H1 (cell line): ENCODE results near the gene TCP11. TPM values are rescaled to one million over a fixed set of nuclear protein-coding genes. Genes with fewer than 3 reads are reported as not detected.

Source experiments
- CBX8 ChIP-seq: fragments of 300-800, 300-1000 bp; sonication (generic); IDR thresholded peaks from 2 replicates; pipeline ENCODE4 v1.7.1; 2016; ENCODE audit warnings: low read depth, low read length, borderline replicate concordance
- EZH2 ChIP-seq: fragments of 200-600 bp; sonication (generic); IDR thresholded peaks from 2 replicates; pipeline ENCODE4 v1.7.1; 2012; ENCODE audit warnings: low read depth, mild to moderate bottlenecking, moderate library complexity, low read length, inconsistent platforms; ENCODE audit not compliant: severe bottlenecking
- HDAC6 ChIP-seq: IDR thresholded peaks from one replicate; pipeline ENCODE4 v1.7.1; 2012; ENCODE audit warnings: low read depth, mild to moderate bottlenecking, inconsistent platforms, low read length, moderate library complexity
- KDM5A ChIP-seq: fragments of 200-600 bp; IDR thresholded peaks from 2 replicates; pipeline ENCODE4 v1.7.1; 2012; ENCODE audit warnings: mild to moderate bottlenecking, low read length, inconsistent platforms, mixed read lengths
- PHF8 ChIP-seq: fragments of 200-600 bp; sonication (generic); conservative IDR thresholded peaks from 2 replicates; pipeline ENCODE4 v1.7.1; 2012; ENCODE audit warnings: low read depth, mild to moderate bottlenecking, inconsistent platforms, low read length, moderate library complexity
- RFX5 ChIP-seq: IDR thresholded peaks from 2 replicates; pipeline ENCODE4 v1.6.1; 2011; ENCODE audit warnings: low read depth, low read length, improper control_type of control experiment, borderline replicate concordance
- SIN3A ChIP-seq, 2 experiments: IDR thresholded peaks in 1 of 2; conservative IDR thresholded peaks in 1 of 2; 2 replicates each; pipeline ENCODE4 v1.6.1; 2011 to 2012; ENCODE audit warnings: low read length in 2 of 2, improper control_type of control experiment in 1 of 2, low read depth in 1 of 2, mild to moderate bottlenecking in 1 of 2
- TBP ChIP-seq: IDR thresholded peaks from 2 replicates; pipeline ENCODE4 v1.6.1; 2011; ENCODE audit warnings: low read depth, low read length, improper control_type of control experiment
- polyA plus RNA-seq, 7 experiments: library from polyadenylated mRNA; depleted of rRNA in 3 of 7; stranded (reverse) in 5 of 7; unstranded in 2 of 7; fragments of >200 nt in 5 of 7; fragments of 200-250 nt in 2 of 7; gene quantifications; 1 replicate in 5 of 7; 2 replicates in 1 of 7; 4 replicates in 1 of 7; pipeline versions ENCODE4 v1.2.1 to v1.2.3, GENCODE V29; 2011 to 2013; ENCODE audit warnings: missing spikeins in 2 of 7, mixed read lengths in 2 of 7
- total RNA-seq: library from RNA; stranded (reverse); fragmentation: NEBNext Ultra II Directional; extraction: Animal tissue kit (Norgen Biotek cat#: 25700); gene quantifications from 2 replicates; pipeline ENCODE4 v1.2.1, GENCODE V29; 2021
- TF ChIP-seq, protein P1 (sequence below): fragments of 300-600 bp; sonication (generic); IDR thresholded peaks from 2 replicates; pipeline ENCODE4 v1.7.1; 2012; ENCODE audit warnings: low read length, moderate library complexity, mild to moderate bottlenecking, inconsistent platforms; ENCODE audit not compliant: insufficient replicate concordance
- TF ChIP-seq, protein P2 (sequence below): IDR thresholded peaks from 2 replicates; pipeline ENCODE4 v1.6.1; 2012; ENCODE audit warnings: inconsistent platforms

TCP11 gene
- total and polyA plus RNA-seq, 2 of the 8 experiments (the other 6 are each of a cell fraction or from before 2014, with no cell fraction given), result 0.11 TPM; not detected in 1

DNA sequence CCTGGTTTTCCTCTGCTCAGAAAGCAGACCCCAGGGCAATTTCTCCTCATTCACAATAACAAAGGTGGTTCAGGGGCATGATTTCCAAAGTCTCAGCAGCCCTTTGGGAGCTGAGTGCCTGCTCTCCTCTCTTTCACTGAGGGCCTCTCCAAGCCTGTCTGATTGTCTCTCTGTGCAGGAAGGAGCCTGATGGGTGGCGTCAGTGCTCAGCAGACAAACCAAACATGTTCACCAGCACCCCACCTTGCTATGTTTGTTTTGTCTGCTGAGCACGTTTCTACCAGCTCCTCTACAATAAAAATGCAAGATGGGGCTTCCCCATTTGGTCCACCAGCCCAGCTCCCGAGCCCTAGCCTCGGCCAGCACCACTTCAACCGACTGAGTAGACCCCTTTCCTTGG, 25.4 kb upstream of the TCP11 start (continued):
- TF ChIP-seq, protein P1, sequence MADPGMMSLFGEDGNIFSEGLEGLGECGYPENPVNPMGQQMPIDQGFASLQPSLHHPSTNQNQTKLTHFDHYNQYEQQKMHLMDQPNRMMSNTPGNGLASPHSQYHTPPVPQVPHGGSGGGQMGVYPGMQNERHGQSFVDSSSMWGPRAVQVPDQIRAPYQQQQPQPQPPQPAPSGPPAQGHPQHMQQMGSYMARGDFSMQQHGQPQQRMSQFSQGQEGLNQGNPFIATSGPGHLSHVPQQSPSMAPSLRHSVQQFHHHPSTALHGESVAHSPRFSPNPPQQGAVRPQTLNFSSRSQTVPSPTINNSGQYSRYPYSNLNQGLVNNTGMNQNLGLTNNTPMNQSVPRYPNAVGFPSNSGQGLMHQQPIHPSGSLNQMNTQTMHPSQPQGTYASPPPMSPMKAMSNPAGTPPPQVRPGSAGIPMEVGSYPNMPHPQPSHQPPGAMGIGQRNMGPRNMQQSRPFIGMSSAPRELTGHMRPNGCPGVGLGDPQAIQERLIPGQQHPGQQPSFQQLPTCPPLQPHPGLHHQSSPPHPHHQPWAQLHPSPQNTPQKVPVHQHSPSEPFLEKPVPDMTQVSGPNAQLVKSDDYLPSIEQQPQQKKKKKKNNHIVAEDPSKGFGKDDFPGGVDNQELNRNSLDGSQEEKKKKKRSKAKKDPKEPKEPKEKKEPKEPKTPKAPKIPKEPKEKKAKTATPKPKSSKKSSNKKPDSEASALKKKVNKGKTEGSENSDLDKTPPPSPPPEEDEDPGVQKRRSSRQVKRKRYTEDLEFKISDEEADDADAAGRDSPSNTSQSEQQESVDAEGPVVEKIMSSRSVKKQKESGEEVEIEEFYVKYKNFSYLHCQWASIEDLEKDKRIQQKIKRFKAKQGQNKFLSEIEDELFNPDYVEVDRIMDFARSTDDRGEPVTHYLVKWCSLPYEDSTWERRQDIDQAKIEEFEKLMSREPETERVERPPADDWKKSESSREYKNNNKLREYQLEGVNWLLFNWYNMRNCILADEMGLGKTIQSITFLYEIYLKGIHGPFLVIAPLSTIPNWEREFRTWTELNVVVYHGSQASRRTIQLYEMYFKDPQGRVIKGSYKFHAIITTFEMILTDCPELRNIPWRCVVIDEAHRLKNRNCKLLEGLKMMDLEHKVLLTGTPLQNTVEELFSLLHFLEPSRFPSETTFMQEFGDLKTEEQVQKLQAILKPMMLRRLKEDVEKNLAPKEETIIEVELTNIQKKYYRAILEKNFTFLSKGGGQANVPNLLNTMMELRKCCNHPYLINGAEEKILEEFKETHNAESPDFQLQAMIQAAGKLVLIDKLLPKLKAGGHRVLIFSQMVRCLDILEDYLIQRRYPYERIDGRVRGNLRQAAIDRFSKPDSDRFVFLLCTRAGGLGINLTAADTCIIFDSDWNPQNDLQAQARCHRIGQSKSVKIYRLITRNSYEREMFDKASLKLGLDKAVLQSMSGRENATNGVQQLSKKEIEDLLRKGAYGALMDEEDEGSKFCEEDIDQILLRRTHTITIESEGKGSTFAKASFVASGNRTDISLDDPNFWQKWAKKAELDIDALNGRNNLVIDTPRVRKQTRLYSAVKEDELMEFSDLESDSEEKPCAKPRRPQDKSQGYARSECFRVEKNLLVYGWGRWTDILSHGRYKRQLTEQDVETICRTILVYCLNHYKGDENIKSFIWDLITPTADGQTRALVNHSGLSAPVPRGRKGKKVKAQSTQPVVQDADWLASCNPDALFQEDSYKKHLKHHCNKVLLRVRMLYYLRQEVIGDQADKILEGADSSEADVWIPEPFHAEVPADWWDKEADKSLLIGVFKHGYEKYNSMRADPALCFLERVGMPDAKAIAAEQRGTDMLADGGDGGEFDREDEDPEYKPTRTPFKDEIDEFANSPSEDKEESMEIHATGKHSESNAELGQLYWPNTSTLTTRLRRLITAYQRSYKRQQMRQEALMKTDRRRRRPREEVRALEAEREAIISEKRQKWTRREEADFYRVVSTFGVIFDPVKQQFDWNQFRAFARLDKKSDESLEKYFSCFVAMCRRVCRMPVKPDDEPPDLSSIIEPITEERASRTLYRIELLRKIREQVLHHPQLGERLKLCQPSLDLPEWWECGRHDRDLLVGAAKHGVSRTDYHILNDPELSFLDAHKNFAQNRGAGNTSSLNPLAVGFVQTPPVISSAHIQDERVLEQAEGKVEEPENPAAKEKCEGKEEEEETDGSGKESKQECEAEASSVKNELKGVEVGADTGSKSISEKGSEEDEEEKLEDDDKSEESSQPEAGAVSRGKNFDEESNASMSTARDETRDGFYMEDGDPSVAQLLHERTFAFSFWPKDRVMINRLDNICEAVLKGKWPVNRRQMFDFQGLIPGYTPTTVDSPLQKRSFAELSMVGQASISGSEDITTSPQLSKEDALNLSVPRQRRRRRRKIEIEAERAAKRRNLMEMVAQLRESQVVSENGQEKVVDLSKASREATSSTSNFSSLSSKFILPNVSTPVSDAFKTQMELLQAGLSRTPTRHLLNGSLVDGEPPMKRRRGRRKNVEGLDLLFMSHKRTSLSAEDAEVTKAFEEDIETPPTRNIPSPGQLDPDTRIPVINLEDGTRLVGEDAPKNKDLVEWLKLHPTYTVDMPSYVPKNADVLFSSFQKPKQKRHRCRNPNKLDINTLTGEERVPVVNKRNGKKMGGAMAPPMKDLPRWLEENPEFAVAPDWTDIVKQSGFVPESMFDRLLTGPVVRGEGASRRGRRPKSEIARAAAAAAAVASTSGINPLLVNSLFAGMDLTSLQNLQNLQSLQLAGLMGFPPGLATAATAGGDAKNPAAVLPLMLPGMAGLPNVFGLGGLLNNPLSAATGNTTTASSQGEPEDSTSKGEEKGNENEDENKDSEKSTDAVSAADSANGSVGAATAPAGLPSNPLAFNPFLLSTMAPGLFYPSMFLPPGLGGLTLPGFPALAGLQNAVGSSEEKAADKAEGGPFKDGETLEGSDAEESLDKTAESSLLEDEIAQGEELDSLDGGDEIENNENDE, result no peak
- TF ChIP-seq EZH2 (no peak), PHF8 (no peak), TBP (no peak), CBX8 (no peak), SIN3A (conservative IDR thresholded peaks at IDR 0.05 in 1 of 2, IDR thresholded peaks at IDR 0.05 in 1 of 2; ENCODE audit: low read depth in 1 of 2, low read length in 2 of 2) (no peak), RFX5 (no peak), KDM5A (no peak), HDAC6 (no peak)
- TF ChIP-seq, protein P2, sequence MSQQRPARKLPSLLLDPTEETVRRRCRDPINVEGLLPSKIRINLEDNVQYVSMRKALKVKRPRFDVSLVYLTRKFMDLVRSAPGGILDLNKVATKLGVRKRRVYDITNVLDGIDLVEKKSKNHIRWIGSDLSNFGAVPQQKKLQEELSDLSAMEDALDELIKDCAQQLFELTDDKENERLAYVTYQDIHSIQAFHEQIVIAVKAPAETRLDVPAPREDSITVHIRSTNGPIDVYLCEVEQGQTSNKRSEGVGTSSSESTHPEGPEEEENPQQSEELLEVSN, result no peak
